ENCODE data around the gene ZNF691. TPM values are rescaled to one million over a fixed set of nuclear protein-coding genes. Genes with fewer than 3 reads are reported as not detected.
"Not testable (repeated sequence)": the region's sequence is repeated elsewhere in the genome, so short reads cannot be mapped to it uniquely, and the experiment has no call there.

The ZNF691 gene
- total RNA-seq, 2 donors from 2014 or later, result 6.7 to 12.9 TPM

DNA sequence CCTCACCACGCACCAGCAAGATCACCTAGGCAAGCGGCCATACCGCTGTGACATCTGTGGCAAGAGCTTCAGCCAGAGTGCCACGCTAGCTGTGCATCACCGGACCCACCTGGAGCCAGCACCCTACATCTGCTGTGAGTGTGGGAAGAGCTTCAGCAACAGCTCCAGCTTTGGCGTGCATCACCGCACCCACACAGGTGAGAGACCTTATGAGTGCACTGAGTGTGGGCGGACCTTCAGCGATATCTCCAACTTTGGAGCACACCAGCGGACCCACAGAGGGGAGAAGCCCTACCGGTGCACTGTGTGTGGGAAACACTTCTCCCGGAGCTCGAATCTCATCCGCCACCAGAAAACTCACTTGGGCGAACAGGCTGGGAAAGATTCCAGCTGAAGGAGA lies 5.0 kb downstream of the ZNF691 start:
- Histone ChIP-seq H3K4me1 (peaks cover 15% of the 10 kb centered on the region), H3K27me3 (no peaks in the 10 kb centered on the region), H3K9me3 (no peaks in the 10 kb centered on the region), H3K27ac (no peak overlapping the region), H3K36me3 (replicated peaks in 1 of 2; ENCODE audit: insufficient read depth in 1 of 2, low read depth in 2 of 2) (peaks cover 0 to 2% of the 10 kb centered on the region in 2 donors), H3K4me3 (no peak overlapping the region)
- 99 to 100% methylated on average over 6 to 15 of the region's 15 CpGs for WGBS, 2 donors
- ATAC-seq (no peak), DNase-seq (no peak)
- intact Hi-C loops (cut with DNase I), result no loop called here
- TF ChIP-seq, protein P1, sequence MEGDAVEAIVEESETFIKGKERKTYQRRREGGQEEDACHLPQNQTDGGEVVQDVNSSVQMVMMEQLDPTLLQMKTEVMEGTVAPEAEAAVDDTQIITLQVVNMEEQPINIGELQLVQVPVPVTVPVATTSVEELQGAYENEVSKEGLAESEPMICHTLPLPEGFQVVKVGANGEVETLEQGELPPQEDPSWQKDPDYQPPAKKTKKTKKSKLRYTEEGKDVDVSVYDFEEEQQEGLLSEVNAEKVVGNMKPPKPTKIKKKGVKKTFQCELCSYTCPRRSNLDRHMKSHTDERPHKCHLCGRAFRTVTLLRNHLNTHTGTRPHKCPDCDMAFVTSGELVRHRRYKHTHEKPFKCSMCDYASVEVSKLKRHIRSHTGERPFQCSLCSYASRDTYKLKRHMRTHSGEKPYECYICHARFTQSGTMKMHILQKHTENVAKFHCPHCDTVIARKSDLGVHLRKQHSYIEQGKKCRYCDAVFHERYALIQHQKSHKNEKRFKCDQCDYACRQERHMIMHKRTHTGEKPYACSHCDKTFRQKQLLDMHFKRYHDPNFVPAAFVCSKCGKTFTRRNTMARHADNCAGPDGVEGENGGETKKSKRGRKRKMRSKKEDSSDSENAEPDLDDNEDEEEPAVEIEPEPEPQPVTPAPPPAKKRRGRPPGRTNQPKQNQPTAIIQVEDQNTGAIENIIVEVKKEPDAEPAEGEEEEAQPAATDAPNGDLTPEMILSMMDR (IDR thresholded peaks at IDR 0.05), result no peak
- TF ChIP-seq POLR2A (IDR thresholded peaks at IDR 0.05), result no peak

DNA sequence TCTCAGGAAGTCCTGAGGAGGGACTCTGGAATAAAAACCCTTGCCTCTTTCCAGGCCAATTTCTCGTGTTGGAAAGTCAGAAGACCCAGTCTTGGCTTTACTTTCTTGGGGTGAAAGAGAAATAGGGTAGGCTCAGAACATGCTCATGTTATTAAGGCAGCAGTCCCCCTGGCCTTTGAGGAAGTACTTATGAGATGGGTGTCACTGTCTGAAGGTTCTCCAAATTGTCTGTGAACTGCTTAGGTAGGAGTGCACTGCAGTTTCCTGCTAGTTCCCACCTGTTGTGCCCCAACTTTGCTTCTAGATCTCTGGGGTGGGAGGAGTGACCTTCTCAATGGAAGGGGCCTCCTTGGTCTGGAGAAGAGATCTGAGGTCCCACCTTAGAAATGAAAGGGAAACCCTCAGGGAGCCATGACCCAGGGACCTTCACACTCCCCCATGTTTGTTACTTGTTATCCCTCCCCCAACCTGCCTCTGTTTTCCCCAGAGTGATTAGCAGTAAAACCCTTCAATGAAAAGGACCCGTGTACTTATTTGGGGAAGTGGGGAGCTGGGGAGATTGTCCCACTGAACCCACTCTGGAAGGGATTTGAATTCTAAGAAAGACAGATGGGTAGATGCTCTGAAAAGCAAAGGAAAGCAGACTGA lies 5.7 kb downstream of the ZNF691 start:
- TF ChIP-seq, protein P1 (IDR thresholded peaks at IDR 0.05), result no peak
- TF ChIP-seq POLR2A (IDR thresholded peaks at IDR 0.05), result no peak
- Histone ChIP-seq H3K9me3 (no peaks in the 10 kb centered on the region), H3K4me3 (no peak overlapping the region), H3K4me1 (peaks cover 13% of the 10 kb centered on the region), H3K27me3 (no peaks in the 10 kb centered on the region), H3K36me3 (replicated peaks in 1 of 2; ENCODE audit: insufficient read depth in 1 of 2, low read depth in 2 of 2) (peaks cover 0 to 2% of the 10 kb centered on the region in 2 donors), H3K27ac (no peak overlapping the region)
- intact Hi-C loops (cut with DNase I), result no loop called here
- DNase-seq (no peak), ATAC-seq (no peak)
- WGBS, 2 donors, result 88 to 89% methylated on average over 2 of the region's 2 CpGs

DNA sequence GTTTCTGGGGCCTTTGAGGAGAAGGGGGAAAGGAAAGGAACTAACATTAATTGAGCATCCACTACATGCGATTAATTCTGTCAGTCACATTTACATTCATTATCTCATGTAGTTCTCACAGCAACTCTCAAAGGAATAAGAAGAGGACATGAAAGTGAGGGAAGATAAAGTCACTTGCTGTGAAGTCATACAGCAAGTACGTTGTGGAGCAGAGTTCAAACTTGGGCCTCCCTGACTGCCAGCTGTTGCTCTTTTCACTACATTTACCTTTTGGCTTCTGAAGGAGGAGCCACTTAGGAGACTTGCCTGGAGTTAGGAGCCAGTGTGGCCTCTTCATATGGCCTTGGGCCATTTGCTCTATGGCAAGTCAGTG lies 6.2 kb downstream of the ZNF691 start:
- DNase-seq (no peak), ATAC-seq (no peak)
- TF ChIP-seq, protein P1 (IDR thresholded peaks at IDR 0.05), result no peak
- TF ChIP-seq POLR2A (IDR thresholded peaks at IDR 0.05), result no peak
- intact Hi-C loops (cut with DNase I), result no loop called here
- no peaks in the 10 kb centered on the region for H3K27me3 ChIP-seq
- 45 to 48% methylated on average over 2 of the region's 2 CpGs for WGBS, 2 donors
- H3K4me1 ChIP-seq, result peaks cover 7% of the 10 kb centered on the region
- no peak overlapping the region for H3K4me3 ChIP-seq
- peaks cover 0 to 2% of the 10 kb centered on the region in 2 donors for H3K36me3 ChIP-seq (replicated peaks in 1 of 2; ENCODE audit: insufficient read depth in 1 of 2, low read depth in 2 of 2)
- no peak overlapping the region for H3K27ac ChIP-seq
- H3K9me3 ChIP-seq, result no peaks in the 10 kb centered on the region

DNA sequence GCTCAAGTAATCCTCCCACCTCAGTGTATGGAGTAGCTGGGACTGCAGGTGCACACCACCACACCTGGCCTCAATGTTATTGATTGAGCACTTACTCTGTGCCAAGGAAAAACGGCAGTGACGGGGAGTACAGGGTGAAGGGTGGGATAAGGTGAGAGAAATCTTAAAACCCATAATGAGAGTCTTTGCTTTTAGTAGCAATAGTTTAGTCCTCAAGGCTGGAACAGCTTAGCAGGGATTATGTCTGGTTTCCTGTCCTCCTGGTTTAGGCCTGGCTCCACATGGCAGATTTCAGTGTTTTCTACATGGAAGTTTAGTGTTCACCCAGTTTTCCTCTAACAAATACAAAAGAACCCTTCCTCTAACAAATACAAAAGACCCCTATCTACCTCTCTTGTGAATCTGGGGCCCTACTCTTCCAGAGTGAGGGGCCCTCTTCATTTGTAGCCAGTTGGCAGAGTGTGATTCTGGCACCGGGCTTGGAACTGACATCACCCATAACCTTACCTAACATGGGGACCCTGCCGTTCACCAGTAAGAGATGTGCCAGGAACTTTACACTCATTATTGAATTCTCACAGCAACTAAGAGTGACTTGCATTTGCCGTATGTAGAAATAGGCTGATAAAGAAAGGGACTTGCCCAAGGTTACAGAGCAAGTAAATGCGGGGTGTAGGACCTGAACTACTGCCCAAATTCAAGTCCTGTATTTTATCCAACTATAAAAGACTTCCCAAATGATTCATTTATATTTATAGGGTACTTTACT lies 6.9 kb downstream of the ZNF691 start:
- Histone ChIP-seq H3K36me3 (replicated peaks in 1 of 2; ENCODE audit: insufficient read depth in 1 of 2, low read depth in 2 of 2) (peaks cover 0 to 2% of the 10 kb centered on the region in 2 donors), H3K27ac (no peak overlapping the region), H3K9me3 (no peaks in the 10 kb centered on the region), H3K4me1 (peaks cover under 1% of the 10 kb centered on the region), H3K4me3 (no peak overlapping the region), H3K27me3 (no peaks in the 10 kb centered on the region)
- 51 to 67% methylated on average over 6 of the region's 6 CpGs for WGBS, 2 donors
- ATAC-seq, result no peak
- no peak for TF ChIP-seq POLR2A (IDR thresholded peaks at IDR 0.05)
- TF ChIP-seq, protein P1 (IDR thresholded peaks at IDR 0.05), result no peak
- no peak for DNase-seq
- intact Hi-C loops (cut with DNase I), result no loop called here

DNA sequence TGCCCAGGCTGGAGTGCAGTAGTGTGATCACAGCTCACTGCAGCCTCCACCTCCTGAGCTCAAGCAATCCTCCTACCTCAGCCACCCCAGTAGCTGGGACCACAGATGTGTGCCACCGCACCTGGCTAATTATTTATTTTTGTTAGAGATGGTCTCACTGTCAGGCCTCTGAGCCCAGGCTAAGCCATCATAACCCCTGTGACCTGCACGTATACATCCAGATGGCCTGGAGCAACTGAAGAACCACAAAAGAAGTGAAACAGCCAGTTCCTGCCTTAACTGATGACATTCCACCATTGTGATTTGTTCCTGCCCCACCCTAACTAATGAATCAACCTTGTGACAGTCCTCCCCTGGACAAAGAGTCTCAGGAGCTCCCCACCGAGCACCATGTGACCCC lies 10.1 kb downstream of the ZNF691 start:
- H3K27ac ChIP-seq; H3K27me3 ChIP-seq; intact Hi-C loops (cut with DNase I); H3K36me3 ChIP-seq (replicated peaks in 1 of 2; ENCODE audit: insufficient read depth in 1 of 2, low read depth in 2 of 2); DNase-seq; ATAC-seq; H3K4me1 ChIP-seq; H3K4me3 ChIP-seq: not testable (repeated sequence)
- WGBS, 2 donors, result 92 to 94% methylated on average over 3 of the region's 3 CpGs
- peaks cover 0 to 13% (median 0%) of the 10 kb centered on the region in 3 donors for H3K9me3 ChIP-seq

DNA sequence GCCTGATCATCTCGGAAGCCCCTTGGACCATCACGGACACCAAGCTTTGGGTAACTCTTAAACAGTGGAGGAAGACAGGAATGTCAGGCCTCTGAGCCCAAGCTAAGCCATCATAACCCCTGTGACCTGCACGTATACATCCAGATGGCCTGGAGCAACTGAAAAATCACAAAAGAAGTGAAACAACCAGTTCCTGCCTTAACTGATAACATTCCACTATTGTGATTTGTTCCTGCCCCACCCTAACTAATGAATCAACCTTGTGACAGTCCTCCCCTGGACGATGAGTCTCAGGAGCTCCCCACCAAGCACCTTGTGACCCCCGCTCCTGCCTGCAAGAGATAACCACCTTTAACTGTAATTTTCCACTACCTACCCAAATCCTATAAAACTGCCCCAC lies 13.0 kb downstream of the ZNF691 start:
- ATAC-seq; H3K36me3 ChIP-seq (replicated peaks in 1 of 2; ENCODE audit: insufficient read depth in 1 of 2, low read depth in 2 of 2); H3K27me3 ChIP-seq; H3K27ac ChIP-seq; DNase-seq; H3K4me3 ChIP-seq; H3K4me1 ChIP-seq; intact Hi-C loops (cut with DNase I): not testable (repeated sequence)
- 75% methylated on average over 5 of the region's 5 CpGs for WGBS, 2 donors
- peaks cover 0 to 13% (median 0%) of the 10 kb centered on the region in 3 donors for H3K9me3 ChIP-seq

Measured in body of pancreas (tissue), 4 donors.